Type B pancreatic cell (in vitro differentiated cells): ENCODE measurements around the gene GPER1. TPM values are rescaled to one million over a fixed set of nuclear protein-coding genes. Genes with fewer than 3 reads are reported as not detected.

Experiments used
- total RNA-seq: library from RNA; stranded (reverse); gene quantifications from 2 replicates; pipeline ENCODE4 v1.2.1, GENCODE V29; 2021; ENCODE audit warnings: low replicate concordance

Gene GPER1
- total RNA-seq, 1 donor from 2014 or later: 5.0 TPM

Other genes starting within 250 kb of the GPER1 start
- gene GET4, start 211.6 kb upstream of the GPER1 start, total RNA-seq: 46.3 and 50.0 TPM in 2 replicates
- gene ADAP1, start 133.4 kb upstream of the GPER1 start, total RNA-seq: 15.7 and 18.1 TPM in 2 replicates
- gene COX19, start 112.6 kb upstream of the GPER1 start, total RNA-seq: 14.8 and 15.4 TPM in 2 replicates
- gene CYP2W1, start 104.9 kb upstream of the GPER1 start, total RNA-seq: 13.6 and 15.3 TPM in 2 replicates
- gene GPR146, start 43.6 kb upstream of the GPER1 start, total RNA-seq: 1.2 TPM in 2 replicates
- gene ZFAND2A, start 72.1 kb downstream of the GPER1 start, total RNA-seq: 16.1 and 19.4 TPM in 2 replicates
- gene UNCX, start 144.8 kb downstream of the GPER1 start, total RNA-seq: 0.48 TPM in 1 of 2 replicates, not detected in the other